ENCODE results near the gene PTPRJ. TPM values are rescaled to one million over a fixed set of nuclear protein-coding genes. Genes with fewer than 3 reads are reported as not detected.

PTPRJ gene
- total RNA-seq, 1 experiment from 2014 or later: 59.4 TPM

- no TSS peak for BruUV-seq (replicated peaks)
- Mint-ChIP-seq H3K27me3 (ENCODE audit: unreplicated experiment) (no peaks in the 10 kb centered on the region), H3K9me3 (ENCODE audit: low read depth, unreplicated experiment) (no peaks in the 10 kb centered on the region), H3K4me3 (ENCODE audit: low read depth, unreplicated experiment) (no peak overlapping the region), H3K27ac (ENCODE audit: unreplicated experiment) (no peak overlapping the region), H3K36me3 (ENCODE audit: insufficient read depth, unreplicated experiment) (peaks cover 13% of the 10 kb centered on the region), H3K4me1 (ENCODE audit: low read depth, unreplicated experiment) (peaks cover 33% of the 10 kb centered on the region)
- CTCF ChIA-PET: no interaction called here
- no peak for DNase-seq
- TF ChIP-seq, protein P1, sequence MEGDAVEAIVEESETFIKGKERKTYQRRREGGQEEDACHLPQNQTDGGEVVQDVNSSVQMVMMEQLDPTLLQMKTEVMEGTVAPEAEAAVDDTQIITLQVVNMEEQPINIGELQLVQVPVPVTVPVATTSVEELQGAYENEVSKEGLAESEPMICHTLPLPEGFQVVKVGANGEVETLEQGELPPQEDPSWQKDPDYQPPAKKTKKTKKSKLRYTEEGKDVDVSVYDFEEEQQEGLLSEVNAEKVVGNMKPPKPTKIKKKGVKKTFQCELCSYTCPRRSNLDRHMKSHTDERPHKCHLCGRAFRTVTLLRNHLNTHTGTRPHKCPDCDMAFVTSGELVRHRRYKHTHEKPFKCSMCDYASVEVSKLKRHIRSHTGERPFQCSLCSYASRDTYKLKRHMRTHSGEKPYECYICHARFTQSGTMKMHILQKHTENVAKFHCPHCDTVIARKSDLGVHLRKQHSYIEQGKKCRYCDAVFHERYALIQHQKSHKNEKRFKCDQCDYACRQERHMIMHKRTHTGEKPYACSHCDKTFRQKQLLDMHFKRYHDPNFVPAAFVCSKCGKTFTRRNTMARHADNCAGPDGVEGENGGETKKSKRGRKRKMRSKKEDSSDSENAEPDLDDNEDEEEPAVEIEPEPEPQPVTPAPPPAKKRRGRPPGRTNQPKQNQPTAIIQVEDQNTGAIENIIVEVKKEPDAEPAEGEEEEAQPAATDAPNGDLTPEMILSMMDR (IDR thresholded peaks at IDR 0.05; ENCODE audit: unreplicated experiment): no peak
- intact Hi-C loops (cut with micrococcal nuclease; ENCODE audit: unreplicated experiment): no loop called here
Measured at GRCh38 chr11:48028914-48029680, 48.7 kb downstream of the PTPRJ start.

DNA sequence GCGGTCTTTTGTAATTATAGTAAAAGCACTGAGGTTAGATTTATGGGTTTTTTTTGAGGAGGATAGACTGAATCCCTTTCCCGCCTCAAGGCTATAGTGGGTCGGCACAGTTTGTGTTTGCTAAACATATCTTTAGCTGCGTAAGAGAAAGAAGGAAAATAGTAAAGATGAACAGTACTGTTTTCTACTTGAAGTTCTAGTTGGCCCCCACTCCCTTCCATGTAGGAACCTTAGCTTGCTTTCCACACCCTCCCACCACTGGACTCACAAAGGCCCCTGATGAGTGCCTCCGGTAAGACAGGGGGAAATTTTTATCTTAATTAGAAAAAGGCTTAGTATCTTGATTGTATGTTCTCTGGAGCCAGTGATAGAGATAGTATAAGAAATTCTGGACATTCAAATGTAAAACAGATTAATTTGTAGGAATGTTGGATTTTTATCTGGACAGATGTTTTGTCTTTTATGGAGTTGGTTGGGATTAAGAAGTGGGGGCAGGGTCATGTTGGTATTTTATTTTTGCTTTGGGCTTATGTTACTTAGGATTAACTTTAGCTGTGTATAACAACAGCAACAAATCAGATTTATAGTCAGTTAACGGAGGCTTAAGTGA lies 49.4 kb downstream of the PTPRJ start:
- TF ChIP-seq, protein P1 (IDR thresholded peaks at IDR 0.05; ENCODE audit: unreplicated experiment): no peak
- intact Hi-C loops (cut with micrococcal nuclease; ENCODE audit: unreplicated experiment): no loop called here
- no peak for DNase-seq
- H3K27me3 Mint-ChIP-seq (ENCODE audit: unreplicated experiment): no peaks in the 10 kb centered on the region
- BruUV-seq (replicated peaks): no TSS peak
- no peak overlapping the region for H3K4me3 Mint-ChIP-seq (ENCODE audit: low read depth, unreplicated experiment)
- no peaks in the 10 kb centered on the region for H3K9me3 Mint-ChIP-seq (ENCODE audit: low read depth, unreplicated experiment)
- peak overlapping the region; percentile 36 for H3K27ac Mint-ChIP-seq (ENCODE audit: unreplicated experiment)
- CTCF ChIA-PET: no interaction called here
- peaks cover 13% of the 10 kb centered on the region for H3K36me3 Mint-ChIP-seq (ENCODE audit: insufficient read depth, unreplicated experiment)
- H3K4me1 Mint-ChIP-seq (ENCODE audit: low read depth, unreplicated experiment): peaks cover 27% of the 10 kb centered on the region

- Mint-ChIP-seq H3K27ac (ENCODE audit: unreplicated experiment) (no peak overlapping the region), H3K9me3 (ENCODE audit: low read depth, unreplicated experiment) (no peaks in the 10 kb centered on the region), H3K27me3 (ENCODE audit: unreplicated experiment) (no peaks in the 10 kb centered on the region), H3K4me3 (ENCODE audit: low read depth, unreplicated experiment) (no peak overlapping the region), H3K4me1 (ENCODE audit: low read depth, unreplicated experiment) (peaks cover 23% of the 10 kb centered on the region), H3K36me3 (ENCODE audit: insufficient read depth, unreplicated experiment) (peaks cover 7% of the 10 kb centered on the region)
- TF ChIP-seq, protein P1 (IDR thresholded peaks at IDR 0.05; ENCODE audit: unreplicated experiment): no peak
- intact Hi-C loops (cut with micrococcal nuclease; ENCODE audit: unreplicated experiment): no loop called here
- CTCF ChIA-PET: no interaction called here
- no peak for DNase-seq
- no TSS peak for BruUV-seq (replicated peaks)
Measured at GRCh38 chr11:48031602-48032001, 51.2 kb downstream of the PTPRJ start.

DNA sequence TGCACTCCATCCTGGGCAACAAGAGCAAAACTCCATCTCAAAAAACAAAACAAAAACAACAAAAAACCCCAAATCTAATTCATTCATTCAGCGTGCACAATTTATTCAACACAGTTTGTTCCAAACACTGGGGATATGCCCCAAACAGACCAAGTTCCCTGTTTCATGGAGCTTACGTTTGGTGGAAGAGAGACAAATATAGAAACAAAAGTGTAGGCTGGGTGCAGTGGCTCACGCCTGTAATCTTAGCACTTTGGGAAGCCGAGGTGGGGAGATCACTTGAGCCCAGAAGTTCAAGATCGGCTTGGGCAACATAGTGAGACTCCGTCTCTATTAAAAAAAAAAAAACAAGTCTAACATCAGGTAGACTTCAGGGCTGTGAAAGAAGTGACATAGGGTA lies 52.4 kb downstream of the PTPRJ start:
- TF ChIP-seq, protein P1 (IDR thresholded peaks at IDR 0.05; ENCODE audit: unreplicated experiment): no peak
- intact Hi-C loops (cut with micrococcal nuclease; ENCODE audit: unreplicated experiment): no loop called here
- peaks cover 24% of the 10 kb centered on the region for H3K4me1 Mint-ChIP-seq (ENCODE audit: low read depth, unreplicated experiment)
- no peaks in the 10 kb centered on the region for H3K27me3 Mint-ChIP-seq (ENCODE audit: unreplicated experiment)
- CTCF ChIA-PET: no interaction called here
- no peak for DNase-seq
- no peaks in the 10 kb centered on the region for H3K9me3 Mint-ChIP-seq (ENCODE audit: low read depth, unreplicated experiment)
- no TSS peak for BruUV-seq (replicated peaks)
- no peak overlapping the region for H3K27ac Mint-ChIP-seq (ENCODE audit: unreplicated experiment)
- H3K36me3 Mint-ChIP-seq (ENCODE audit: insufficient read depth, unreplicated experiment): peaks cover 7% of the 10 kb centered on the region
- no peak overlapping the region for H3K4me3 Mint-ChIP-seq (ENCODE audit: low read depth, unreplicated experiment)
